OCI-LY7 (cell line): ENCODE data around the gene DCAF8. TPM values are rescaled to one million over a fixed set of nuclear protein-coding genes. Genes with fewer than 3 reads are reported as not detected.

Source experiments
- BruUV-seq: library from RNA; stranded (reverse); fragments of 400-500 nt; replicated peaks from 2 replicates; lab custom pipeline; 2021; lab: Mats Ljungman, UMichigan
- CTCF ChIA-PET: fragments of 300-600 bp; sonication (Branson Sonifier 250); formaldehyde crosslinking; loops from one replicate; lab custom pipeline; 2022; ENCODE audit warnings: antibody characterized with exemption; ENCODE audit not compliant: unreplicated experiment; lab: Charles Lee
- POLR2A ChIA-PET: fragments of 300-600 bp; sonication (Branson Sonifier 250); formaldehyde crosslinking; loops from one replicate; lab custom pipeline; 2022; ENCODE audit warnings: antibody characterized with exemption; lab: Charles Lee
- DNase-seq: peaks from one replicate; pipeline ENCODE4 v3.0.0-alpha.2; 2015; ENCODE audit warnings: low spot score
- H2AFZ ChIP-seq: fragments of 200-600 bp; sonication (generic), shearing (Covaris generic); 2 replicates; pipeline ENCODE4 v1.6.1; 2014; ENCODE audit warnings: mild to moderate bottlenecking, antibody characterized with exemption, low read length, moderate library complexity
- H3K27ac ChIP-seq: fragments of 200-600 bp; sonication (generic); 2 replicates; pipeline ENCODE4 v1.5.1; 2014; ENCODE audit warnings: mixed run types, low read depth, mild to moderate bottlenecking, moderate library complexity, low read length, inconsistent platforms; ENCODE audit not compliant: poor library complexity, severe bottlenecking
- H3K36me3 ChIP-seq: fragments of 200-600 bp; sonication (generic); 2 replicates; pipeline ENCODE4 v1.6.1; 2014; ENCODE audit warnings: mild to moderate bottlenecking, antibody characterized with exemption, low read length, moderate library complexity, mixed read lengths; ENCODE audit not compliant: insufficient read depth
- H3K4me1 ChIP-seq: fragments of 200-600 bp; sonication (generic); 2 replicates; pipeline ENCODE4 v1.5.1; 2014; ENCODE audit warnings: mild to moderate bottlenecking, low read length; ENCODE audit not compliant: insufficient read depth, poor library complexity, severe bottlenecking
- H3K4me2 ChIP-seq: fragments of 200-600 bp; sonication (generic); 2 replicates; pipeline ENCODE4 v1.6.1; 2014; ENCODE audit warnings: mild to moderate bottlenecking, low read length
- H3K4me3 ChIP-seq: fragments of 200-600 bp; sonication (generic); 2 replicates; pipeline ENCODE4 v1.5.1; 2014; ENCODE audit warnings: mild to moderate bottlenecking, low read depth, low read length; ENCODE audit not compliant: poor library complexity, severe bottlenecking
- H3K79me2 ChIP-seq: fragments of 200-600 bp; sonication (generic); 2 replicates; pipeline ENCODE4 v1.6.1; 2016; ENCODE audit warnings: low read depth, mild to moderate bottlenecking, low read length, moderate library complexity, mixed read lengths; ENCODE audit not compliant: insufficient read depth
- H3K9me2 ChIP-seq: fragments of 200-600 bp; sonication (generic); 2 replicates; pipeline ENCODE4 v1.6.1; 2016; ENCODE audit warnings: mild to moderate bottlenecking, low read length, mixed read lengths; ENCODE audit not compliant: insufficient read depth
- H3K9me3 ChIP-seq: fragments of 200-600 bp; sonication (generic); 2 replicates; pipeline ENCODE4 v1.6.1; 2014; ENCODE audit warnings: mild to moderate bottlenecking, mixed run types, low read length, mixed read lengths
- H4K20me1 ChIP-seq: fragments of 200-600 bp; sonication (generic); 2 replicates; pipeline ENCODE4 v1.6.1; 2014; ENCODE audit warnings: mild to moderate bottlenecking, antibody characterized with exemption, low read length, moderate library complexity, mixed read lengths; ENCODE audit not compliant: insufficient read depth
- EZH2phosphoT487 ChIP-seq: fragments of 200-600 bp; sonication (generic); IDR thresholded peaks from 2 replicates; pipeline ENCODE4 v1.6.1; 2018; ENCODE audit warnings: low read depth, borderline replicate concordance, mild to moderate bottlenecking, mixed run types, antibody characterized with exemption, low read length, moderate library complexity, mixed read lengths
- intact Hi-C: fragments of 100-400 bp; cut with micrococcal nuclease; formaldehyde crosslinking; loops from one replicate; pipeline ENCODE4 v1.10.0; 2022; ENCODE audit not compliant: unreplicated experiment
- total RNA-seq, 2 experiments: library from RNA; depleted of rRNA in 1 of 2; stranded (reverse); fragments of >200 nt in 1 of 2; shearing (Covaris generic) in 1 of 2; gene quantifications; 2 replicates each; pipeline ENCODE4 v1.2.3, GENCODE V29; 2014 to 2022
- TF ChIP-seq, protein P1 (sequence below): fragments of 200-600 bp; sonication (generic); conservative IDR thresholded peaks from 2 replicates; pipeline ENCODE4 v1.5.1; 2014; ENCODE audit warnings: mild to moderate bottlenecking, antibody characterized with exemption, low read length, moderate library complexity, mixed read lengths

The DCAF8 gene
- total RNA-seq, 2 experiments from 2014 or later, result 118 to 139 TPM

DNA sequence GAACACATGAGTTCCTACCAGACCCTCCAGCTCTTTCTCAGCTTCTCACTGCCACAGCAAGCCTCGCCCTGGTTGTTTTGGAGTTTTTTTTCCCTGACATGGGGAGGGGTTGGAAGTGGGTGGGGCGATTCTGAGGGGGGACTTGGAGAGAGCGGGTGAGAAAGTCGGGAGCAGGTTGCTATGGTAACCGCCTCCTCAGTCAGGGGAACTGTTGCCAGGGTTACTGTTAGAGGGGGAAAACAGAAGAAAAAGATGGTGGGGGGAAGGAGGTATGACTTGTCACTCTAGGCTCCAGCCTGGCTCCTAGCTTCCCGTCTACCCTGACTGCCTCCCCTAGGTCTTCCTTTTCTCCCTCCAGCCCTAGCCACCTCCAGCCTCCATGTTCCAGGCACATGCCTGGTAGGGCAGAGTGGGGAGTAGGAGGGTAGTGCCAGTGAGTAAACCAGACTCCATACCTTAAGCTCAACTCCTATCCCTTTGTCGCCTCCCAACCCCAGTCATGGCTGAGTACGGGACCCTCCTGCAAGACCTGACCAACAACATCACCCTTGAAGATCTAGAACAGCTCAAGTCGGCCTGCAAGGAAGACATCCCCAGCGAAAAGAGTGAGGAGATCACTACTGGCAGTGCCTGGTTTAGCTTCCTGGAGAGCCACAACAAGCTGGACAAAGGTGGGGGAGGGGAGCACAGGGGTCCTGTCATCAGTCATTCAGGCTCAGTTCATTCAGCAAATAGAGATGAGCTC lies 51.1 kb downstream of the DCAF8 start:
- Histone ChIP-seq H3K9me2 (no peaks in the 10 kb centered on the region), H3K9me3 (no peaks in the 10 kb centered on the region), H3K79me2 (peaks cover 1% of the 10 kb centered on the region; the same call in 1 of the 2 replicates), H4K20me1 (0 out of 2 replicates have a peak, but pooled peaks cover 3% of the 10 kb centered on the region), H3K27ac (no peak overlapping the region), H3K4me2 (no peak overlapping the region), H3K4me1 (peaks cover 16% of the 10 kb centered on the region), H3K36me3 (peaks cover 93% of the 10 kb centered on the region), H3K4me3 (no peak overlapping the region), H2AFZ (no peak overlapping the region)
- DNase-seq, result no peak
- BruUV-seq, result no TSS peak
- CTCF ChIA-PET, result no interaction called here
- POLR2A ChIA-PET, result interaction anchor here (0.6 to 1.6 kb wide), 2 partner anchors 14 to 74 kb away, joined by 4 to 5 read pairs; partner anchors contain the start of gene PEX19
- intact Hi-C loops, result no loop called here
- no peak for TF ChIP-seq EZH2phosphoT487
- TF ChIP-seq, protein P1, sequence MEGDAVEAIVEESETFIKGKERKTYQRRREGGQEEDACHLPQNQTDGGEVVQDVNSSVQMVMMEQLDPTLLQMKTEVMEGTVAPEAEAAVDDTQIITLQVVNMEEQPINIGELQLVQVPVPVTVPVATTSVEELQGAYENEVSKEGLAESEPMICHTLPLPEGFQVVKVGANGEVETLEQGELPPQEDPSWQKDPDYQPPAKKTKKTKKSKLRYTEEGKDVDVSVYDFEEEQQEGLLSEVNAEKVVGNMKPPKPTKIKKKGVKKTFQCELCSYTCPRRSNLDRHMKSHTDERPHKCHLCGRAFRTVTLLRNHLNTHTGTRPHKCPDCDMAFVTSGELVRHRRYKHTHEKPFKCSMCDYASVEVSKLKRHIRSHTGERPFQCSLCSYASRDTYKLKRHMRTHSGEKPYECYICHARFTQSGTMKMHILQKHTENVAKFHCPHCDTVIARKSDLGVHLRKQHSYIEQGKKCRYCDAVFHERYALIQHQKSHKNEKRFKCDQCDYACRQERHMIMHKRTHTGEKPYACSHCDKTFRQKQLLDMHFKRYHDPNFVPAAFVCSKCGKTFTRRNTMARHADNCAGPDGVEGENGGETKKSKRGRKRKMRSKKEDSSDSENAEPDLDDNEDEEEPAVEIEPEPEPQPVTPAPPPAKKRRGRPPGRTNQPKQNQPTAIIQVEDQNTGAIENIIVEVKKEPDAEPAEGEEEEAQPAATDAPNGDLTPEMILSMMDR, result no peak

DNA sequence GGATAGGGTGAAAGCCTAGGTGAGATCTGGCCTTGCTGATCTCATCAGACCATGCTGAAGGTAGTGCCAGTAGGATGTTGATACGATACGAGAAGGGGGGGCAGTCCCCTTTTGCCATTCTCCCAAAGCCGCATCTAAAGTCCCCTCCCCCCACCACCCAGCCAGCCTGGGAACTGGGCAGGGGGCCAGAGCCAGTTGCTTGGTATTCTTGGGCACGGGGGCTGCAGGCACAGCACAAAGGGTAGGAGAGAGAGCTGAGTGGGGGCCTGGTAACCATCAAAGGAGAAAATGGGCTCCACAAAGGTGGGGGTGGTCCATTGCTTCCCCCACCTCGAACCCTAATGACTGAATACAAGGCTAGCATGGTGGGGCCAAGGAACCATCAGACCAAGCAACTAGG lies 51.8 kb downstream of the DCAF8 start:
- H2AFZ ChIP-seq, result no peak overlapping the region
- no peaks in the 10 kb centered on the region for H3K9me3 ChIP-seq
- peaks cover 87% of the 10 kb centered on the region for H3K36me3 ChIP-seq
- ChIA-PET POLR2A (interaction anchor here (1.6 kb wide), 1 partner anchor 74 kb away, joined by 4 read pairs; the partner anchor contains the start of gene PEX19), CTCF (no interaction called here)
- intact Hi-C loops, result no loop called here
- no peak for TF ChIP-seq EZH2phosphoT487
- TF ChIP-seq, protein P1, result no peak
- H3K4me1 ChIP-seq, result peaks cover 21% of the 10 kb centered on the region
- no peak for DNase-seq
- H3K4me3 ChIP-seq, result no peak overlapping the region
- no peak overlapping the region for H3K27ac ChIP-seq
- H3K79me2 ChIP-seq, result peaks cover 6% of the 10 kb centered on the region; the same call in 1 of the 2 replicates
- no peaks in the 10 kb centered on the region for H3K9me2 ChIP-seq
- H4K20me1 ChIP-seq, result 0 out of 2 replicates have a peak, but pooled peaks cover 5% of the 10 kb centered on the region
- BruUV-seq, result no TSS peak
- H3K4me2 ChIP-seq, result no peak overlapping the region
